SU-DHL-6 (cell line): ENCODE data around the gene CPB1.

ENCODE experiments used
- EZH2phosphoT487 ChIP-seq: fragments of 200-600 bp; sonication (generic), shearing (Covaris generic); conservative IDR thresholded peaks from 2 replicates; pipeline ENCODE4 v1.6.1; 2018; ENCODE audit warnings: mild to moderate bottlenecking, antibody characterized with exemption, low read length, moderate library complexity, mixed read lengths
- TF ChIP-seq, protein P1 (sequence below): fragments of 200-600 bp; sonication (generic); IDR thresholded peaks from one replicate; pipeline ENCODE4 v1.5.1; 2017; ENCODE audit warnings: antibody characterized with exemption, mild to moderate bottlenecking, low read length, moderate library complexity; ENCODE audit not compliant: insufficient read depth, poor library complexity, severe bottlenecking

DNA sequence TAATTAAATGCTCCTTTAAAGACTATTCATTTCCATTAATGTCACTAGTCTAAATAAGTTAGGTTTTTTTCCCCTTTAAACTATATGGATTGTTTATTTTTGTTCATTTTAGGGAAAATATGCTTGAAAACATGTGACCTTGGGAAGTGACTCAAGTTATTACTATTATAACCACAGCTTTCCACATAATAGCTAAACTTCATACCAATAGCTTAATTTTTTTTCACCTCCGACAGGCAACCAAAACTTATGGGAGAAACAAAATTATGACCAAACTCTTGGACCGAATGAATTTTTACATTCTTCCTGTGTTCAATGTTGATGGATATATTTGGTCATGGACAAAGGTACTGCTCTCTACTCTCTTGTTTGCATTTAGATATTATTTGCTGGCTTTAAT lies 53.7 kb downstream of the CPB1 start:
- TF ChIP-seq, protein P1, sequence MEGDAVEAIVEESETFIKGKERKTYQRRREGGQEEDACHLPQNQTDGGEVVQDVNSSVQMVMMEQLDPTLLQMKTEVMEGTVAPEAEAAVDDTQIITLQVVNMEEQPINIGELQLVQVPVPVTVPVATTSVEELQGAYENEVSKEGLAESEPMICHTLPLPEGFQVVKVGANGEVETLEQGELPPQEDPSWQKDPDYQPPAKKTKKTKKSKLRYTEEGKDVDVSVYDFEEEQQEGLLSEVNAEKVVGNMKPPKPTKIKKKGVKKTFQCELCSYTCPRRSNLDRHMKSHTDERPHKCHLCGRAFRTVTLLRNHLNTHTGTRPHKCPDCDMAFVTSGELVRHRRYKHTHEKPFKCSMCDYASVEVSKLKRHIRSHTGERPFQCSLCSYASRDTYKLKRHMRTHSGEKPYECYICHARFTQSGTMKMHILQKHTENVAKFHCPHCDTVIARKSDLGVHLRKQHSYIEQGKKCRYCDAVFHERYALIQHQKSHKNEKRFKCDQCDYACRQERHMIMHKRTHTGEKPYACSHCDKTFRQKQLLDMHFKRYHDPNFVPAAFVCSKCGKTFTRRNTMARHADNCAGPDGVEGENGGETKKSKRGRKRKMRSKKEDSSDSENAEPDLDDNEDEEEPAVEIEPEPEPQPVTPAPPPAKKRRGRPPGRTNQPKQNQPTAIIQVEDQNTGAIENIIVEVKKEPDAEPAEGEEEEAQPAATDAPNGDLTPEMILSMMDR = no peak
- no peak for TF ChIP-seq EZH2phosphoT487
